Stimulated activated CD4-positive, alpha-beta T cell treated with anti-CD3 and anti-CD28 coated beads, Interleukin-12 subunit alpha, Interleukin-12 subunit beta, amount 100 ng/mL, for 48 hours (primary cell): Measurements from ENCODE around the gene KDM2A.
"Not testable (repeated sequence)": the region's sequence is repeated elsewhere in the genome, so short reads cannot be mapped to it uniquely, and the experiment has no call there.

Experiments
- DNase-seq, 3 donors: peaks; one replicate each; pipeline ENCODE4 v3.0.0-alpha.2; 2020; ENCODE audit warnings: low read depth in 2 of 3, low spot score in 1 of 3

The KDM2A gene

GRCh38 chr11:67117672-67118180 lies 1.3 kb upstream of the KDM2A start:
- DNase-seq: peak in 2 of 3 donors; percentile 25 to 30

GRCh38 chr11:67118181-67118766 lies 789 bp upstream of the KDM2A start:
- peak in 2 of 3 donors; percentile 37 to 38 for DNase-seq

GRCh38 chr11:67119585-67120391 lies 725 bp downstream of the KDM2A start:
- no peak for DNase-seq

- DNase-seq: no peak
These were observed 1.4 kb downstream of the KDM2A start for GRCh38 chr11:67120456-67120855.

- no peak for DNase-seq
These were observed 2.0 kb downstream of the KDM2A start for GRCh38 chr11:67120881-67121710.

- DNase-seq: not testable (repeated sequence)
These were observed 4.7 kb downstream of the KDM2A start for GRCh38 chr11:67123801-67124200.

GRCh38 chr11:67126243-67126642 lies 7.2 kb downstream of the KDM2A start:
- not testable (repeated sequence) for DNase-seq

- DNase-seq: no peak
These were observed 7.9 kb downstream of the KDM2A start for GRCh38 chr11:67126986-67127385.

- DNase-seq: not testable (repeated sequence)
These were observed 11.8 kb downstream of the KDM2A start for GRCh38 chr11:67130861-67131260.

GRCh38 chr11:67136156-67136555 lies 17.1 kb downstream of the KDM2A start:
- no peak for DNase-seq

GRCh38 chr11:67138922-67139321 lies 19.9 kb downstream of the KDM2A start:
- no peak for DNase-seq

- no peak for DNase-seq
These were observed 27.6 kb downstream of the KDM2A start for GRCh38 chr11:67146516-67147226.

- no peak for DNase-seq
These were observed 34.9 kb downstream of the KDM2A start for GRCh38 chr11:67153971-67154370.

GRCh38 chr11:67154726-67155125 lies 35.7 kb downstream of the KDM2A start:
- no peak for DNase-seq

- DNase-seq: no peak
These were observed 38.6 kb downstream of the KDM2A start for GRCh38 chr11:67157691-67158090.

- DNase-seq: no peak
These were observed 39.2 kb downstream of the KDM2A start for GRCh38 chr11:67158221-67158620.

GRCh38 chr11:67160045-67160444 lies 41.0 kb downstream of the KDM2A start:
- no peak for DNase-seq

GRCh38 chr11:67160872-67161783 lies 42.1 kb downstream of the KDM2A start:
- DNase-seq: no peak

GRCh38 chr11:67163006-67163405 lies 43.9 kb downstream of the KDM2A start:
- DNase-seq: no peak

- no peak for DNase-seq
These were observed 46.6 kb downstream of the KDM2A start for GRCh38 chr11:67165623-67166022.
